Stimulated activated CD4-positive, alpha-beta T cell treated with anti-CD3 and anti-CD28 coated beads, TNF-alpha, amount 100 ng/mL, for 1 hour (primary cell): ENCODE results near the gene TP63.

Experiments
- DNase-seq, 3 donors: peaks; one replicate each; pipeline ENCODE4 v3.0.0-alpha.2; 2020; ENCODE audit warnings: low read depth in 3 of 3, low spot score in 1 of 3

Gene TP63

DNA sequence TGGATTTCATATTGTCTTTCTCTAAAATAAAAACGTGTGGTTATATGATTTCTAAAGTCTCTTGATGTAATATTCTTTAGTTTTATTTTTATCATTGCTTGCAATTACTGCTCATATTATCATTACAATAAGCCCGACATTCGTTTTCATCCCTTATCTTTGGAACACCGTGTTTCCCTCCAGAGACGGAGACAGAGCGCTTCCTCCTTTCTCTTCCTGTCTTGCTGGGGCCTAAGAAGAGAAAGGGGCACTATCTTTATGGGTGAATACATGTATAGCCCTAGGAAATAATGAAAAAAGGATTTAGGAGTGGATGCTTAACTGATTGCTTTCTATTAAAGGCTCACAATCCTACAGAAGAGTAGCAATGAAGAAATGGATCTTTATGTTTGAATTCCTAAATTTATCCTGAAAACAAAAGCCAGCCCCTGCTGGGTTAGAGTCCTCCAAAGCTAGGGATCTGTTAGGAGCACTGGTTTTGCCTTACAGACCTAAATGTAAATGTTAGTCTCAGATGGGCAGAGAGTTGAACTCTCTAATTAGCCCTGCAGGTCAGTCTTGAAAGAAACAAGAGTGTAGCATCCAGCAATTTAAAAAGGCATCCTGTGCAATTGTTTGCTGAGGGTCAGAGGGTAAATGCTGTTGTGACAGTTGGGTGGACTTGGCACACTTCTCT is 145.1 kb downstream of the TP63 start:
- no peak for DNase-seq

GRCh38 chr3:189778340-189778950 is 147.3 kb downstream of the TP63 start:
- DNase-seq: no peak

- DNase-seq: no peak
Measured at GRCh38 chr3:189779166-189779565, 148.0 kb downstream of the TP63 start.

DNA sequence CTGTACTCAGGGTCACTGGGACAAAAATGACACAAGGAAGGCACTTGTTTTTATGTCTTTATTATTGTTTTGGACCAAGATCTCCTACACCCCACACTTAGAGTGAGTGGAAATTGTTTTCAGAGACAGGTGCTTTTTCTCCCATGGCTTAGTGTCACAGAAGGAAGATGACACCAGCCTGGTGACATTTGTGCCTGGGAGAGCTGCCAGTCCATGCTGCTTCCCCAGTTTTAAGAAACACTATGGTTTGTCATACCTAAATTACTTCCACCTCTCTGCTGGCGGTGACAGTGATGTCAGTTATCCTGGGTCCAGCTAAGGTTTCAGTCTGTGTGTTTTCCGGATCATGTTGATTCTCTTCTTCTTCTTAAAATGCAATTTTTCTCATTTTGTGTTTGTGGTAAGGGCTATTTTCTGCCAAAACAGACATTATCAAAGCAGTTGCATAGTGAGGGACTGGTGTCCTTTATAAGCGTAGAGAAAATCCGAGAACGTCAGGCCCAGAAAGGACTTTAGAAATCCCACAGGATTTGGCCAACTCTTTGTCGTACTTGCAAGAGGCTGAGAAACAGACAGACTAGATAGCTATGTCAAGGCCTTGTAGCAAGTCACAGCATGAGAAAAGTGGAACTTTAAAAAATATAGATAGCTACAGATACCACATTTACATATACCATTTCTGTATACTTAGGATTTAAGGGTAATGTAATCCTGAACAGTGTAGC is 149.5 kb downstream of the TP63 start:
- no peak for DNase-seq

GRCh38 chr3:189781415-189781814 is 150.2 kb downstream of the TP63 start:
- no peak for DNase-seq

DNA sequence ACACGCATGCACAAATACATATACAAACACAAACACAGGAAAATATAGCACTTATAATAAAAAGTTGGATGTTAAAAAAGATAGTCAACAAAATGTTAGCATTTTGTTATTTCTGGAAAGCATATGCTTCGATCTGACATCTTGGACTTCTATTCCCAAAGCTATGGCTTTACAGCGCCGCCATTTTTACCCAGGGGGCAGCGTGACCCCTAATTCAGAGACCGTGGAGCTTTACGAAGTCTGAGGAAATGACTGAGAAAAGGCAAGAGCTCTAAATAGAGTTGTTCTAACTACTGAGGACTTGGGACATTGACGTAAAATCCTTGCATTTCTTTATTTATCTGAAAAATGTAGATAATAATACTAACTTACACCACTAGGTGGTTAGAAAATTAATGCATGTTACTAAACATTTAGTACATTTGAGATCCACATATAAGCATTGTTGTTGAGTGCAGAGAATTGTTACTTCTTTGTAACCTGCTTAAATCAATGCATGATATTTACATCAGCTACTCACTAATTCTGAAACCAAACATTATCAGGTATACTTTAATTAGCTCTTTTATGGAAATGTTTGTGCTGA is 155.4 kb downstream of the TP63 start:
- no peak for DNase-seq

GRCh38 chr3:189787191-189787590 is 156.0 kb downstream of the TP63 start:
- no peak for DNase-seq

- no peak for DNase-seq
Measured at GRCh38 chr3:189787632-189788031, 156.4 kb downstream of the TP63 start.

GRCh38 chr3:189789432-189789831 is 158.2 kb downstream of the TP63 start:
- no peak for DNase-seq

GRCh38 chr3:189790658-189791057 is 159.5 kb downstream of the TP63 start:
- no peak for DNase-seq

DNA sequence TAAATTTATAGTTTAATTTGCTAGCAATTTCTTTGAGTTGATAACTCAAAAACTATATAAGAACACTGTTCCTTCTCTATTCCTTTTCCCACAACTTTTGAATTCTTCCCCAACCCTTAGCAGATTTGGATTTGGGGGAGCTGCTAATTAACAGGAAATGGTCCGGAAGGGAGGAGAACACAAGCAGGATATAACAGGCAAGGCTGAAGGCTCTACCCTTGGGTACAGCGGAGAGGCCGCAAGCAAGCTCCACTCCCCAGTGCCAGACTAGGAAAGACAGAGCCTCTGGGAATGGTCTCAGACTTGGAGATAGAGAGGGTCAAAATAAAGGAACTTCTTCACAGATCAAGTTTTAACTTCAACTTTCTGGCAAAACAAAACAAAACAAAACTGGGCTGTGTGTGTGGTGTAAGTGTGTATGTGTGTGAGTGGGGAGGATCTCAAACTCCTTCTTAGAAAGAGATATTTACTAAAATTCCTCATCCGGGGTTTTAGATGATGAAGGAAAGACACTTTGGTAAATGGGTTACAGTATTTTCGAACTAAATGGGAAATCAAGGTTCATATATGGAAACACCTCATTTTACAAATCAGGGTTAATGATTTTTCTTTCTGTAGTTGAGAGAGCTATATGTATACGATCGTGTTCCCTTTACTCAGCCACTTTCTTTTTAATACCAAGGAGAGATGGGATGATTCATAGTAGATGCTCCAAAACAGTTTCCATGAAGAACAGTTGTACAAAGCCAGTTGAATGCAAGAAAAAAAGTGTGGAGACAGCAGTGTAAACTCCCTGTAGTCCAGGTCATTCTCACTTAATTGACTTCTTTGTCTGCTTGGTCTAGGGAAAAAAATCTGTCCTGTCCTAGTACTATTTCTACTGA is 161.1 kb downstream of the TP63 start:
- DNase-seq: no peak

GRCh38 chr3:189794518-189794917 is 163.3 kb downstream of the TP63 start:
- DNase-seq: no peak

DNA sequence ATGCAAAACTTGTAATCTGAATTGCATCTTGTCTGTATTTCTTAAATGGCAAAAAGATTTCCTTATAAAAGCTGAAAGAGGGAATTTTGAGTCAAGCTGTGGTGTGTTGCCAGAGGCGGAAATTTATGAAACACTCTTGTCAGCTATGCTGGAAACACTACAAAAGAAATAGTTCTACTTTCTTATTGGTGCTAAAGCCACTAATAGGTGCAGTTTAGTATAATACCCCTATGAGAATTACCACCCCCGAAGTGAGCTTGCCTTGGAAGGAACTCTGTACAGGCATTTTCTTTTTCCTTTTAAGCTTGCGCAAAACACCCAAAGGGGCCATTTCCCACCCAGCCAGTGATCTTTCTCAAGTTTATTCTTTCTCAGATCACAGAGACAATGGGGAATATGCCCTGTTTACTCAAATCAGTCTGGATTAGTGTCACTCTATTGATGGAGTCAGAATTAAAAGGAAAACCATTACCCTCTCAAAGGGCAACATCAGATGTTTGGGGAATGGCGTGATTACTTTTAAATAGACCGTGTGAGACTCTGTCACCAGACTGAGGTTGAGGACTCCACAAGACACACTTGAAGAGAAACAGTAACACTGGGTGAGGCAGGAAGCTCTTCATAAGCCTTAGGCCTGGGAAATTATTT is 166.0 kb downstream of the TP63 start:
- DNase-seq: no peak

GRCh38 chr3:189799366-189799765 is 168.2 kb downstream of the TP63 start:
- no peak for DNase-seq

GRCh38 chr3:189800436-189800835 is 169.2 kb downstream of the TP63 start:
- no peak for DNase-seq

- DNase-seq: no peak
Measured at GRCh38 chr3:189803254-189803653, 172.1 kb downstream of the TP63 start.

GRCh38 chr3:189805375-189806067 is 174.3 kb downstream of the TP63 start:
- DNase-seq: no peak

DNA sequence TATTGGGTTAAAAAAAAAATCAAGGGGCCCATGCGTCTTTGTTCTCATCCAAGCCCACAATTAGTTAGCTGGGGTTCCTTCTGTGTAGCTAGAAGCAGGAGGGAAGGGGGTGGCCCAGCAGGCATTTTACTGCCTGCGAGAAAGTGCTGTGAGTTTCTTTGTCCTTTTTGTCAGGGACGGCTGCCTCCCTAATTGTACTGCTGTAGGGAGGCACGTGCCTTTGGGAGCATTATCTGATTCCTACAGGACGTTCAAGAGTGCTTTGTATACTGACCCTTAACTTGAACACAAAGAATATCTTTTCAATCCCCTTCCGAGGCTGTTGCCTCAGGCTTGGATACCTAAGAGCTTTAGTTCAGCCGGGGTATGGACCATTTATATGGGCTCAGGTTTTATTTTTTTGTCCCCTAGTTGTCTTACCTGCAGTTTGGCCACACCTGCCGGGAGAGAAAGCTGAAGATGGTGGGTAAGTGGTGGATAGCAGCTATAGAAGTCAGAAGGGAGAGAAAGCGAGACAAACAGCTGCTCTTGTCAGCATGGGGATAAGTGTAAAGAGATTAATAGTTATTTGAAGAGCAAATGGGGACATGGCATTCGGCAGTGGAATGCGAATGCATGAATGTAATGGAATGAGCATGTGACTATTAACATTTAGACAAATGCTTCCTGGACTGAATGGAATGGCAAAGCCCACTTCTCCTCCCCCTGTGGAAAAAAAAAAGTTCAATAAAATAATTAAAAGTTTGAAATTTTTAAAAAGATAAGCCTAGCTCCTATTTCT is 175.2 kb downstream of the TP63 start:
- no peak for DNase-seq
